ENCODE data around the gene RNF151.
"Not testable (repeated sequence)": the region's sequence is repeated elsewhere in the genome, so short reads cannot be mapped to it uniquely, and the experiment has no call there.

Gene RNF151

GRCh38 chr16:1962161-1963153 is 4.2 kb upstream of the RNF151 start:
- Mint-ChIP-seq H3K4me3 (peak overlapping the region; percentile 96), H3K36me3 (ENCODE audit: low read depth) (peaks cover 35% of the 10 kb centered on the region), H3K4me1 (ENCODE audit: low read depth) (peaks cover 40% of the 10 kb centered on the region), H3K27ac (peak overlapping the region; percentile 63)
- H3K27me3 Mint-ChIP-seq (ENCODE audit: low read depth); H3K9me3 Mint-ChIP-seq: not testable (repeated sequence)

GRCh38 chr16:1963806-1964505 is 2.7 kb upstream of the RNF151 start:
- Mint-ChIP-seq H3K36me3 (ENCODE audit: low read depth) (peaks cover 35% of the 10 kb centered on the region), H3K27me3 (ENCODE audit: low read depth) (no peaks in the 10 kb centered on the region), H3K9me3 (no peaks in the 10 kb centered on the region), H3K27ac (peak overlapping the region; percentile 92), H3K4me3 (peak overlapping the region; percentile 96), H3K4me1 (ENCODE audit: low read depth) (peaks cover 40% of the 10 kb centered on the region)

- Mint-ChIP-seq H3K36me3 (ENCODE audit: low read depth) (peaks cover 35% of the 10 kb centered on the region), H3K4me3 (peak within 1 kb of the TSS; percentile 96), H3K9me3 (no peaks in the 10 kb centered on the region), H3K4me1 (ENCODE audit: low read depth) (peaks cover 38% of the 10 kb centered on the region), H3K27ac (peak within 1 kb of the TSS; percentile 96), H3K27me3 (ENCODE audit: low read depth) (no peaks in the 10 kb centered on the region)
Observed at GRCh38 chr16:1964506-1965395, 1.9 kb upstream of the RNF151 start, which contains the start of gene RPS2. RPS2 (minus strand) TSS chr16:1964826; CDS start chr16:1964625, 201 bp downstream.

- Mint-ChIP-seq H3K9me3 (no peaks in the 10 kb centered on the region), H3K27ac (peak overlapping the region; percentile 96), H3K4me1 (ENCODE audit: low read depth) (peaks cover 32% of the 10 kb centered on the region), H3K27me3 (ENCODE audit: low read depth) (no peaks in the 10 kb centered on the region), H3K4me3 (peak overlapping the region; percentile 96), H3K36me3 (ENCODE audit: low read depth) (peaks cover 31% of the 10 kb centered on the region)
Observed at GRCh38 chr16:1965396-1966001, 1.2 kb upstream of the RNF151 start.

- Mint-ChIP-seq H3K36me3 (ENCODE audit: low read depth) (peaks cover 14% of the 10 kb centered on the region), H3K27ac (no peak overlapping the region), H3K4me3 (no peak overlapping the region), H3K27me3 (ENCODE audit: low read depth) (no peaks in the 10 kb centered on the region), H3K9me3 (no peaks in the 10 kb centered on the region), H3K4me1 (ENCODE audit: low read depth) (peaks cover 29% of the 10 kb centered on the region)
Observed at GRCh38 chr16:1968146-1968953, 1.7 kb downstream of the RNF151 start.

- peaks cover 7% of the 10 kb centered on the region for H3K36me3 Mint-ChIP-seq (ENCODE audit: low read depth)
- peaks cover 16% of the 10 kb centered on the region for H3K4me1 Mint-ChIP-seq (ENCODE audit: low read depth)
- H3K4me3 Mint-ChIP-seq = peak within 1 kb of the TSS; percentile 90
- H3K9me3 Mint-ChIP-seq = no peaks in the 10 kb centered on the region
- no peaks in the 10 kb centered on the region for H3K27me3 Mint-ChIP-seq (ENCODE audit: low read depth)
- peak within 1 kb of the TSS; percentile 99 for H3K27ac Mint-ChIP-seq
Observed at GRCh38 chr16:1971796-1972489, 5.3 kb downstream of the RNF151 start, which contains the start of gene TBL3. TBL3 (plus strand) TSS chr16:1972053; CDS start chr16:1972165, 112 bp downstream.

GRCh38 chr16:1972490-1972877 is 5.8 kb downstream of the RNF151 start:
- no peaks in the 10 kb centered on the region for H3K9me3 Mint-ChIP-seq
- H3K27ac Mint-ChIP-seq = peak overlapping the region; percentile 32

GRCh38 chr16:1973461-1974156 is 7.0 kb downstream of the RNF151 start:
- Mint-ChIP-seq H3K4me3 (no peak overlapping the region), H3K4me1 (ENCODE audit: low read depth) (peaks cover 16% of the 10 kb centered on the region), H3K27me3 (ENCODE audit: low read depth) (no peaks in the 10 kb centered on the region), H3K36me3 (ENCODE audit: low read depth) (peaks cover 9% of the 10 kb centered on the region), H3K9me3 (no peaks in the 10 kb centered on the region), H3K27ac (no peak overlapping the region)

More at GRCh38 chr16:1972490-1972877, 5.8 kb downstream of the RNF151 start:
- Mint-ChIP-seq H3K36me3 (ENCODE audit: low read depth) (peaks cover 7% of the 10 kb centered on the region), H3K4me1 (ENCODE audit: low read depth) (peaks cover 16% of the 10 kb centered on the region), H3K27me3 (ENCODE audit: low read depth) (no peaks in the 10 kb centered on the region), H3K4me3 (peak overlapping the region; percentile 90)

- Mint-ChIP-seq H3K27me3 (ENCODE audit: low read depth) (no peaks in the 10 kb centered on the region), H3K9me3 (no peaks in the 10 kb centered on the region), H3K4me1 (ENCODE audit: low read depth) (peaks cover 16% of the 10 kb centered on the region), H3K36me3 (ENCODE audit: low read depth) (peaks cover 9% of the 10 kb centered on the region), H3K4me3 (no peak overlapping the region), H3K27ac (no peak overlapping the region)
Observed at GRCh38 chr16:1974157-1975070, 7.8 kb downstream of the RNF151 start.

GRCh38 chr16:1975432-1976215 is 9.0 kb downstream of the RNF151 start:
- H3K4me3 Mint-ChIP-seq = no peak overlapping the region
- H3K27me3 Mint-ChIP-seq (ENCODE audit: low read depth) = peaks cover 4% of the 10 kb centered on the region
- H3K36me3 Mint-ChIP-seq (ENCODE audit: low read depth) = peaks cover 9% of the 10 kb centered on the region
- H3K4me1 Mint-ChIP-seq (ENCODE audit: low read depth) = peaks cover 16% of the 10 kb centered on the region
- no peaks in the 10 kb centered on the region for H3K9me3 Mint-ChIP-seq
- no peak overlapping the region for H3K27ac Mint-ChIP-seq

GRCh38 chr16:1976216-1976520 is 9.5 kb downstream of the RNF151 start:
- no peaks in the 10 kb centered on the region for H3K9me3 Mint-ChIP-seq
- H3K4me3 Mint-ChIP-seq = no peak overlapping the region
- H3K27ac Mint-ChIP-seq = no peak overlapping the region
- H3K4me1 Mint-ChIP-seq (ENCODE audit: low read depth) = peaks cover 12% of the 10 kb centered on the region
- H3K27me3 Mint-ChIP-seq (ENCODE audit: low read depth) = peaks cover 10% of the 10 kb centered on the region
- peaks cover 9% of the 10 kb centered on the region for H3K36me3 Mint-ChIP-seq (ENCODE audit: low read depth)
